ENCODE results near the gene MMD. TPM values are rescaled to one million over a fixed set of nuclear protein-coding genes. Genes with fewer than 3 reads are reported as not detected.

MMD gene
- total and polyA plus RNA-seq, 9 of the 15 experiments (the other 6 are each of a cell fraction or from before 2014, with no cell fraction given), result 3.1 to 18.9 (median 10.7) TPM

DNA sequence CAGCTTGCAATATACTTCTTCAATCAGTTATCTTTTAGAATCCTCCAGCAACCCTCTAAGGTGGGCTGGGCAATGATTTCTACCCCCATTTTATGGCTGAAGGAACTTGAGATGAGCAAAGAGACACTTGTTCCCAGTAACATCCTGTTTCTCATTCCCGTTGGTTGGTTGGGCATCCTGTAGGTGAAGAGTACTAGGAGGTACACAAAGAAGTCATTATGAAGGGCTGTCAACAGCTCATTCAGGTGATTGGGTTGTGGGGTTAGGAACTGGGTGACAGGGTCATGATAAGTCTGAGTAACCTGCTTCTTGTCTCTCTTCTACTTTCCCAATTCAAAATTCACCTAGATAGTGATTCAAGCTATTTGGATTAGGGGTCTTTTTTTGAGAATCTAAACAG, 76.5 kb downstream of the MMD start:
- H3K9ac ChIP-seq (ENCODE audit: insufficient read depth in 1 of 2, low read depth in 2 of 2, low read length in 2 of 2), result peak overlapping the region in 1 of 2 experiments; percentile 57; a peak in 2 of 4 replicates
- TF ChIP-seq EHMT2 (IDR thresholded peaks at IDR 0.05), result no peak
- TF ChIP-seq HDAC8 (tag; IDR thresholded peaks at IDR 0.05), result 0 out of 2 replicates have a peak, but pooled peaks have one; percentile 3
- TF ChIP-seq, protein P1, sequence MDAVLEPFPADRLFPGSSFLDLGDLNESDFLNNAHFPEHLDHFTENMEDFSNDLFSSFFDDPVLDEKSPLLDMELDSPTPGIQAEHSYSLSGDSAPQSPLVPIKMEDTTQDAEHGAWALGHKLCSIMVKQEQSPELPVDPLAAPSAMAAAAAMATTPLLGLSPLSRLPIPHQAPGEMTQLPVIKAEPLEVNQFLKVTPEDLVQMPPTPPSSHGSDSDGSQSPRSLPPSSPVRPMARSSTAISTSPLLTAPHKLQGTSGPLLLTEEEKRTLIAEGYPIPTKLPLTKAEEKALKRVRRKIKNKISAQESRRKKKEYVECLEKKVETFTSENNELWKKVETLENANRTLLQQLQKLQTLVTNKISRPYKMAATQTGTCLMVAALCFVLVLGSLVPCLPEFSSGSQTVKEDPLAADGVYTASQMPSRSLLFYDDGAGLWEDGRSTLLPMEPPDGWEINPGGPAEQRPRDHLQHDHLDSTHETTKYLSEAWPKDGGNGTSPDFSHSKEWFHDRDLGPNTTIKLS (IDR thresholded peaks at IDR 0.05; ENCODE audit: borderline replicate concordance, low read depth), result no peak
- in situ Hi-C loops (cut with MboI) (no loop called here), intact Hi-C loops (cut with micrococcal nuclease) (loop anchor here (10.0 kb wide), 1 partner anchor 110 kb away; no protein-coding TSS in a partner anchor)
- H3K4me3 ChIP-seq, result no peak overlapping the region
- ChIA-PET CTCF (ENCODE audit: low intra/inter-chr PET ratio) (no interaction called here), POLR2A (interaction anchor here (0.6 to 1.9 kb wide), 2 partner anchors 9 to 387 kb away, joined by 3 to 6 read pairs; no protein-coding TSS in a partner anchor)
- H3K4me2 ChIP-seq (ENCODE audit: insufficient read depth, low read length), result peak overlapping the region; percentile 66
- WGBS (ENCODE audit: insufficient coverage, low coverage, missing lambda C conversion rate), result 86% methylated on average over 1 of the region's 1 CpG
- H3K79me2 ChIP-seq (ENCODE audit: control insufficient read depth, insufficient read depth, low read length), result no peaks in the 10 kb centered on the region
- BruUV-seq (replicated peaks), result no TSS peak
- H2AFZ ChIP-seq (ENCODE audit: low read depth, low read length), result peak overlapping the region; percentile 65
- H3K27ac ChIP-seq (ENCODE audit: extremely low read depth, low read depth, low read length), result peak overlapping the region; percentile 81
- ATAC-seq, result no peak
- H3K27me3 ChIP-seq (ENCODE audit: control insufficient read depth in 2 of 2, insufficient read depth in 2 of 2, low read length in 2 of 2), result no peaks in the 10 kb centered on the region
- 0 out of 2 replicates have a peak, but pooled peaks cover 2% of the 10 kb centered on the region for H3K9me3 ChIP-seq (replicated peaks; ENCODE audit: control insufficient read depth, insufficient read depth, low read depth, low read length)
- peaks cover 18 to 36% of the 10 kb centered on the region in 2 experiments for H3K4me1 ChIP-seq (replicated peaks in 1 of 2; ENCODE audit: control insufficient read depth in 2 of 2, insufficient read depth in 2 of 2, low read length in 2 of 2)
- no peak for DNase-seq (ENCODE audit: extremely low read depth in 1 of 4, low spot score in 3 of 4)
- FAIRE-seq, result no peak
- H3K36me3 ChIP-seq (ENCODE audit: control insufficient read depth, insufficient read depth, low read length), result no peaks in the 10 kb centered on the region
- H4K20me1 ChIP-seq (replicated peaks; ENCODE audit: control insufficient read depth, insufficient read depth, low read length), result no peaks in the 10 kb centered on the region
- H3K9me1 ChIP-seq (ENCODE audit: control insufficient read depth, insufficient read depth, low read length), result no peaks in the 10 kb centered on the region

All from K562 (cell line).